Panc1 (cell line): ENCODE data around the gene TBP. TPM values are rescaled to one million over a fixed set of nuclear protein-coding genes. Genes with fewer than 3 reads are reported as not detected.

Experiments used
- ATAC-seq: fragments of 200-7000 bp; cut with Tn5 transposase; 2 replicates; pipeline ENCODE4 v1.9.1; 2020; ENCODE audit warnings: mild to moderate bottlenecking, moderate library complexity
- BruUV-seq: library from RNA; stranded (reverse); fragments of 400-500 nt; replicated peaks from 2 replicates; lab custom pipeline; 2021; lab: Mats Ljungman, UMichigan
- CTCF ChIA-PET: fragments of 300-600 bp; sonication (Branson Sonifier 250); formaldehyde crosslinking; loops from one replicate; lab custom pipeline; 2022; ENCODE audit warnings: antibody characterized with exemption; lab: Charles Lee
- POLR2A ChIA-PET: fragments of 300-600 bp; sonication (Branson Sonifier 250); formaldehyde crosslinking; loops from one replicate; lab custom pipeline; 2022; ENCODE audit warnings: antibody characterized with exemption; lab: Charles Lee
- DNase-seq: peaks from one replicate; pipeline ENCODE4 v3.0.0-alpha.2; 2010; ENCODE audit warnings: low read depth, low spot score
- H3K27ac ChIP-seq: 2 replicates; pipeline ENCODE4 v1.5.1; 2011; ENCODE audit warnings: mild to moderate bottlenecking, low read length, inconsistent platforms
- H3K27me3 ChIP-seq: fragments of 200-500 bp; sonication (Bioruptor generic); 2 replicates; pipeline ENCODE4 v1.6.0; 2014; ENCODE audit warnings: low read length, inconsistent platforms; ENCODE audit not compliant: control insufficient read depth, insufficient read depth
- H3K36me3 ChIP-seq: fragments of 200-500 bp; sonication (Bioruptor generic); 2 replicates; pipeline ENCODE4 v1.5.1; 2014; ENCODE audit warnings: inconsistent platforms, mild to moderate bottlenecking, low read length, moderate library complexity; ENCODE audit not compliant: control insufficient read depth, insufficient read depth
- H3K4me1 ChIP-seq: 2 replicates; pipeline ENCODE4 v1.5.1; 2011; ENCODE audit warnings: inconsistent platforms, mild to moderate bottlenecking, low read length, moderate library complexity; ENCODE audit not compliant: control insufficient read depth, insufficient read depth
- H3K4me3 ChIP-seq, 2 experiments: 2 replicates each; pipeline ENCODE4 v1.5.1; 2011 to 2012; ENCODE audit warnings: low read depth in 2 of 2, low read length in 2 of 2, mild to moderate bottlenecking in 2 of 2, inconsistent platforms in 1 of 2, moderate library complexity in 1 of 2
- H3K9me3 ChIP-seq: fragments of 200-500 bp; sonication (Bioruptor generic); 2 replicates; pipeline ENCODE4 v1.5.1; 2014; ENCODE audit warnings: low read depth, mild to moderate bottlenecking, inconsistent platforms, low read length, moderate library complexity; ENCODE audit not compliant: control insufficient read depth, insufficient read depth
- POLR2AphosphoS5 ChIP-seq: IDR thresholded peaks from 2 replicates; pipeline ENCODE4 v1.6.1; 2012; ENCODE audit warnings: mild to moderate bottlenecking, low read depth, low read length, moderate library complexity
- SIN3A ChIP-seq: IDR thresholded peaks from 2 replicates; pipeline ENCODE4 v1.6.1; 2012; ENCODE audit warnings: low read depth, mild to moderate bottlenecking, low read length, moderate library complexity, borderline replicate concordance; ENCODE audit not compliant: insufficient read depth
- TCF7L2 ChIP-seq: IDR thresholded peaks from 2 replicates; pipeline ENCODE4 v1.6.1; 2011; ENCODE audit warnings: mild to moderate bottlenecking, low read depth, low read length, inconsistent platforms
- in situ Hi-C: cut with HindIII; loops from 2 replicates; pipeline ENCODE4 v1.10.0; 2016; ENCODE audit warnings: low sequenced_read_pairs, low pct_unique_long_range_greater_than_20kb
- intact Hi-C: fragments of 100-400 bp; cut with micrococcal nuclease; formaldehyde crosslinking; loops from one replicate; pipeline ENCODE4 v1.10.0; 2022; ENCODE audit not compliant: unreplicated experiment
- total RNA-seq: library from RNA; stranded (reverse); gene quantifications from one replicate; pipeline ENCODE4 v1.2.1, GENCODE V29; 2021; ENCODE audit not compliant: unreplicated experiment
- TF ChIP-seq, protein P1 (sequence below): fragments of 450-650 bp; IDR thresholded peaks from 2 replicates; pipeline ENCODE4 v1.5.1; 2017; ENCODE audit warnings: mild to moderate bottlenecking
- TF ChIP-seq, protein P2 (sequence below), 2 experiments: IDR thresholded peaks; 2 replicates each; pipeline ENCODE4 v1.6.1; 2011 to 2012; ENCODE audit warnings: low read depth in 2 of 2, control low read depth in 1 of 2, low read length in 1 of 2, mild to moderate bottlenecking in 1 of 2, moderate library complexity in 1 of 2; ENCODE audit not compliant: insufficient read depth in 1 of 2

Gene TBP
- total RNA-seq, 1 experiment from 2014 or later: 26.4 TPM

DNA sequence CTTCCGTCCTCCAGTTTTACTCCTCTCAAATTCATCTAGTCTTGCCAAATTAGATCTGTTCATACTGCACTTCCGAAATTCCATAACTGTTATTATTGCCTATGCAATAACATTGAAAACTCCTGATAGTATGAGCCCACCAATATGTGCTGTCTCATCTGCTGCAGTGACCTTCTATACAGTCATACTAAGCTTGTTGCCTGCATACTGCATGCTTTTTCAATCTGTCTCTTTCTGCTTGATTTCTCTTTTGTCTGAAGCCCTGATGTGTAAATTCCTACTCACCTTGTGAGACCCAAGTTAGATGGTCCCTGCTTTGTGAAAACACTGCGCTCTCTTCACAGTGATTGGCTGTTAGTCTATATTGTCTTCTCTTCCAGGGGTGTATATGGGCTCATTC is 1.1 kb downstream of the TBP start:
- peak overlapping the region; percentile 84 to 99 for H3K4me3 ChIP-seq
- no peaks in the 10 kb centered on the region for H3K9me3 ChIP-seq
- in situ Hi-C loops: no loop called here
- peaks cover 4% of the 10 kb centered on the region; the same call in 1 of the 2 replicates for H3K36me3 ChIP-seq
- H3K27me3 ChIP-seq: no peaks in the 10 kb centered on the region
- peak overlapping the region; percentile 94 for H3K27ac ChIP-seq
- TF ChIP-seq, protein P1, sequence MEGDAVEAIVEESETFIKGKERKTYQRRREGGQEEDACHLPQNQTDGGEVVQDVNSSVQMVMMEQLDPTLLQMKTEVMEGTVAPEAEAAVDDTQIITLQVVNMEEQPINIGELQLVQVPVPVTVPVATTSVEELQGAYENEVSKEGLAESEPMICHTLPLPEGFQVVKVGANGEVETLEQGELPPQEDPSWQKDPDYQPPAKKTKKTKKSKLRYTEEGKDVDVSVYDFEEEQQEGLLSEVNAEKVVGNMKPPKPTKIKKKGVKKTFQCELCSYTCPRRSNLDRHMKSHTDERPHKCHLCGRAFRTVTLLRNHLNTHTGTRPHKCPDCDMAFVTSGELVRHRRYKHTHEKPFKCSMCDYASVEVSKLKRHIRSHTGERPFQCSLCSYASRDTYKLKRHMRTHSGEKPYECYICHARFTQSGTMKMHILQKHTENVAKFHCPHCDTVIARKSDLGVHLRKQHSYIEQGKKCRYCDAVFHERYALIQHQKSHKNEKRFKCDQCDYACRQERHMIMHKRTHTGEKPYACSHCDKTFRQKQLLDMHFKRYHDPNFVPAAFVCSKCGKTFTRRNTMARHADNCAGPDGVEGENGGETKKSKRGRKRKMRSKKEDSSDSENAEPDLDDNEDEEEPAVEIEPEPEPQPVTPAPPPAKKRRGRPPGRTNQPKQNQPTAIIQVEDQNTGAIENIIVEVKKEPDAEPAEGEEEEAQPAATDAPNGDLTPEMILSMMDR: no peak
- TF ChIP-seq POLR2AphosphoS5 (no peak), TCF7L2 (no peak), SIN3A (no peak)
- TF ChIP-seq, protein P2, sequence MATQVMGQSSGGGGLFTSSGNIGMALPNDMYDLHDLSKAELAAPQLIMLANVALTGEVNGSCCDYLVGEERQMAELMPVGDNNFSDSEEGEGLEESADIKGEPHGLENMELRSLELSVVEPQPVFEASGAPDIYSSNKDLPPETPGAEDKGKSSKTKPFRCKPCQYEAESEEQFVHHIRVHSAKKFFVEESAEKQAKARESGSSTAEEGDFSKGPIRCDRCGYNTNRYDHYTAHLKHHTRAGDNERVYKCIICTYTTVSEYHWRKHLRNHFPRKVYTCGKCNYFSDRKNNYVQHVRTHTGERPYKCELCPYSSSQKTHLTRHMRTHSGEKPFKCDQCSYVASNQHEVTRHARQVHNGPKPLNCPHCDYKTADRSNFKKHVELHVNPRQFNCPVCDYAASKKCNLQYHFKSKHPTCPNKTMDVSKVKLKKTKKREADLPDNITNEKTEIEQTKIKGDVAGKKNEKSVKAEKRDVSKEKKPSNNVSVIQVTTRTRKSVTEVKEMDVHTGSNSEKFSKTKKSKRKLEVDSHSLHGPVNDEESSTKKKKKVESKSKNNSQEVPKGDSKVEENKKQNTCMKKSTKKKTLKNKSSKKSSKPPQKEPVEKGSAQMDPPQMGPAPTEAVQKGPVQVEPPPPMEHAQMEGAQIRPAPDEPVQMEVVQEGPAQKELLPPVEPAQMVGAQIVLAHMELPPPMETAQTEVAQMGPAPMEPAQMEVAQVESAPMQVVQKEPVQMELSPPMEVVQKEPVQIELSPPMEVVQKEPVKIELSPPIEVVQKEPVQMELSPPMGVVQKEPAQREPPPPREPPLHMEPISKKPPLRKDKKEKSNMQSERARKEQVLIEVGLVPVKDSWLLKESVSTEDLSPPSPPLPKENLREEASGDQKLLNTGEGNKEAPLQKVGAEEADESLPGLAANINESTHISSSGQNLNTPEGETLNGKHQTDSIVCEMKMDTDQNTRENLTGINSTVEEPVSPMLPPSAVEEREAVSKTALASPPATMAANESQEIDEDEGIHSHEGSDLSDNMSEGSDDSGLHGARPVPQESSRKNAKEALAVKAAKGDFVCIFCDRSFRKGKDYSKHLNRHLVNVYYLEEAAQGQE (IDR thresholded peaks at IDR 0.05; ENCODE audit: insufficient read depth in 1 of 2, low read depth in 2 of 2, low read length in 1 of 2): no peak
- DNase-seq (no peak), ATAC-seq (no peak)
- intact Hi-C loops: no loop called here
- CTCF ChIA-PET: no interaction called here
- H3K4me1 ChIP-seq: peaks cover 27% of the 10 kb centered on the region
- POLR2A ChIA-PET: no interaction called here
- BruUV-seq: no TSS peak

DNA sequence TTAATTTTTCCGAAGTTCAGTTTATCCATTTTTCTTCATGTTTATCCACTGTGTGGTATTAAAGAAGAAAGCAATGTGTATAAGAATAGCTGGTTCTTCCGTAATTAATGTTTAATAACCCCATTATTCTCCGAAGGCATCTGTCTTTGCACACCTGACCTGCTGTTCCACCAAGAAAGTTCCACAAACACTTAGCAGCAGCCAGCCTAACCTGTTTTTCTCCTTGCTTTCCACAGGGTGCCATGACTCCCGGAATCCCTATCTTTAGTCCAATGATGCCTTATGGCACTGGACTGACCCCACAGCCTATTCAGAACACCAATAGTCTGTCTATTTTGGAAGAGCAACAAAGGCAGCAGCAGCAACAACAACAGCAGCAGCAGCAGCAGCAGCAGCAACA is 7.4 kb downstream of the TBP start:
- no peak for ATAC-seq
- Histone ChIP-seq H3K27ac (no peak overlapping the region), H3K27me3 (no peaks in the 10 kb centered on the region), H3K4me1 (0 out of 2 replicates have a peak, but pooled peaks cover 2% of the 10 kb centered on the region), H3K36me3 (peaks cover 35% of the 10 kb centered on the region), H3K4me3 (no peak overlapping the region), H3K9me3 (no peaks in the 10 kb centered on the region)
- in situ Hi-C loops: no loop called here
- no TSS peak for BruUV-seq
- DNase-seq: no peak
- intact Hi-C loops: no loop called here
- CTCF ChIA-PET: no interaction called here
- TF ChIP-seq POLR2AphosphoS5: no peak
- TF ChIP-seq TCF7L2: no peak
- TF ChIP-seq, protein P2 (IDR thresholded peaks at IDR 0.05; ENCODE audit: insufficient read depth in 1 of 2, low read depth in 2 of 2, low read length in 1 of 2): no peak
- TF ChIP-seq SIN3A: no peak
- TF ChIP-seq, protein P1: no peak
- POLR2A ChIA-PET: no interaction called here
